Measurements from ENCODE around the gene GMPPB. TPM values are rescaled to one million over a fixed set of nuclear protein-coding genes. Genes with fewer than 3 reads are reported as not detected.

The GMPPB gene
- total and polyA plus RNA-seq, 2 donors from 2014 or later: 25.0 to 37.4 TPM

GRCh38 chr3:49705390-49705960 lies 18.3 kb downstream of the GMPPB start:
- Histone ChIP-seq H3K4me3 (ENCODE audit: low read length in 3 of 3) (no peak overlapping the region), H3K9ac (ENCODE audit: low read length in 3 of 3) (no peak overlapping the region)
- TF ChIP-seq, protein P1, sequence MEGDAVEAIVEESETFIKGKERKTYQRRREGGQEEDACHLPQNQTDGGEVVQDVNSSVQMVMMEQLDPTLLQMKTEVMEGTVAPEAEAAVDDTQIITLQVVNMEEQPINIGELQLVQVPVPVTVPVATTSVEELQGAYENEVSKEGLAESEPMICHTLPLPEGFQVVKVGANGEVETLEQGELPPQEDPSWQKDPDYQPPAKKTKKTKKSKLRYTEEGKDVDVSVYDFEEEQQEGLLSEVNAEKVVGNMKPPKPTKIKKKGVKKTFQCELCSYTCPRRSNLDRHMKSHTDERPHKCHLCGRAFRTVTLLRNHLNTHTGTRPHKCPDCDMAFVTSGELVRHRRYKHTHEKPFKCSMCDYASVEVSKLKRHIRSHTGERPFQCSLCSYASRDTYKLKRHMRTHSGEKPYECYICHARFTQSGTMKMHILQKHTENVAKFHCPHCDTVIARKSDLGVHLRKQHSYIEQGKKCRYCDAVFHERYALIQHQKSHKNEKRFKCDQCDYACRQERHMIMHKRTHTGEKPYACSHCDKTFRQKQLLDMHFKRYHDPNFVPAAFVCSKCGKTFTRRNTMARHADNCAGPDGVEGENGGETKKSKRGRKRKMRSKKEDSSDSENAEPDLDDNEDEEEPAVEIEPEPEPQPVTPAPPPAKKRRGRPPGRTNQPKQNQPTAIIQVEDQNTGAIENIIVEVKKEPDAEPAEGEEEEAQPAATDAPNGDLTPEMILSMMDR (IDR thresholded peaks at IDR 0.05; ENCODE audit: borderline replicate concordance, extremely low read depth, insufficient read depth): no peak

GRCh38 chr3:49704629-49705028 lies 19.1 kb downstream of the GMPPB start:
- DNase-seq (peak in 1 of 5 donors; percentile 61), FAIRE-seq (no peak)
- Histone ChIP-seq H3K27me3 (ENCODE audit: control insufficient read depth, insufficient read depth, low read length) (no peaks in the 10 kb centered on the region), H3K4me1 (ENCODE audit: control insufficient read depth in 2 of 3, insufficient read depth in 2 of 3, low read depth in 1 of 3, low read length in 3 of 3) (no peaks in the 10 kb centered on the region), H3K9ac (ENCODE audit: low read length in 3 of 3) (no peak overlapping the region), H3K36me3 (ENCODE audit: control insufficient read depth in 2 of 3, insufficient read depth in 3 of 3, low read length in 3 of 3) (peaks cover 0 to 24% (median 15%) of the 10 kb centered on the region in 3 donors), H3K4me3 (ENCODE audit: low read length in 3 of 3) (no peak overlapping the region), H3K27ac (ENCODE audit: low read depth in 2 of 2, low read length in 2 of 2) (no peak overlapping the region), H3K9me3 (ENCODE audit: control insufficient read depth in 2 of 3, insufficient read depth in 1 of 3, low read length in 3 of 3) (no peaks in the 10 kb centered on the region)
- intact Hi-C loops (cut with DNase I): no loop called here
- TF ChIP-seq, protein P1 (IDR thresholded peaks at IDR 0.05; ENCODE audit: borderline replicate concordance, extremely low read depth, insufficient read depth): no peak

More at GRCh38 chr3:49705390-49705960, 18.3 kb downstream of the GMPPB start:
- intact Hi-C loops (cut with DNase I): no loop called here
- Histone ChIP-seq H3K36me3 (ENCODE audit: control insufficient read depth in 2 of 3, insufficient read depth in 3 of 3, low read length in 3 of 3) (peaks cover 0 to 24% (median 13%) of the 10 kb centered on the region in 3 donors), H3K4me1 (ENCODE audit: control insufficient read depth in 2 of 3, insufficient read depth in 2 of 3, low read depth in 1 of 3, low read length in 3 of 3) (no peaks in the 10 kb centered on the region), H3K27ac (ENCODE audit: low read depth in 2 of 2, low read length in 2 of 2) (no peak overlapping the region), H3K9me3 (ENCODE audit: control insufficient read depth in 2 of 3, insufficient read depth in 1 of 3, low read length in 3 of 3) (no peaks in the 10 kb centered on the region), H3K27me3 (ENCODE audit: control insufficient read depth, insufficient read depth, low read length) (no peaks in the 10 kb centered on the region)
- FAIRE-seq (no peak), DNase-seq (no peak)

GRCh38 chr3:49703956-49704355 lies 19.8 kb downstream of the GMPPB start:
- intact Hi-C loops (cut with DNase I): no loop called here
- Histone ChIP-seq H3K27ac (ENCODE audit: low read depth in 2 of 2, low read length in 2 of 2) (no peak overlapping the region), H3K9ac (ENCODE audit: low read length in 3 of 3) (no peak overlapping the region), H3K4me3 (ENCODE audit: low read length in 3 of 3) (no peak overlapping the region), H3K27me3 (ENCODE audit: control insufficient read depth, insufficient read depth, low read length) (no peaks in the 10 kb centered on the region), H3K9me3 (ENCODE audit: control insufficient read depth in 2 of 3, insufficient read depth in 1 of 3, low read length in 3 of 3) (no peaks in the 10 kb centered on the region), H3K36me3 (ENCODE audit: control insufficient read depth in 2 of 3, insufficient read depth in 3 of 3, low read length in 3 of 3) (peaks cover 0 to 24% (median 15%) of the 10 kb centered on the region in 3 donors), H3K4me1 (ENCODE audit: control insufficient read depth in 2 of 3, insufficient read depth in 2 of 3, low read depth in 1 of 3, low read length in 3 of 3) (no peaks in the 10 kb centered on the region)
- no peak for DNase-seq
- TF ChIP-seq, protein P1 (IDR thresholded peaks at IDR 0.05; ENCODE audit: borderline replicate concordance, extremely low read depth, insufficient read depth): no peak
- FAIRE-seq: no peak
